SK-N-MC (cell line): ENCODE data around the gene RASA3.
"Not testable (repeated sequence)": the region's sequence is repeated elsewhere in the genome, so short reads cannot be mapped to it uniquely, and the experiment has no call there.

Experiments used
- EZH2 ChIP-seq: fragments of 200-600 bp; sonication (generic); IDR thresholded peaks from one replicate; pipeline ENCODE4 v1.6.1; 2017; ENCODE audit warnings: antibody characterized with exemption
- POLR2AphosphoS5 ChIP-seq: IDR thresholded peaks from 2 replicates; pipeline ENCODE4 v1.6.1; 2012; ENCODE audit warnings: mild to moderate bottlenecking, low read depth, low read length, borderline replicate concordance

- not testable (repeated sequence) for TF ChIP-seq POLR2AphosphoS5, EZH2
Measured at GRCh38 chr13:114103289-114103621, 29.2 kb downstream of the RASA3 start.
